CD14-positive monocyte (primary cell): ENCODE data around the gene CNTN4. TPM values are rescaled to one million over a fixed set of nuclear protein-coding genes. Genes with fewer than 3 reads are reported as not detected.

Experiments
- DNase-seq, 3 donors: peaks; one replicate each; pipeline ENCODE4 v3.0.0-alpha.2; 2011 to 2022
- H2AFZ ChIP-seq: 2 replicates; pipeline ENCODE4 v1.6.0; 2012; ENCODE audit warnings: mild to moderate bottlenecking, low read depth, low read length, inconsistent platforms; ENCODE audit not compliant: insufficient read depth, poor library complexity, severe bottlenecking
- H3K27ac ChIP-seq, 2 donors: 1 replicate in 1 of 2; 2 replicates in 1 of 2; pipeline ENCODE4 v1.5.1; 2012 to 2013; ENCODE audit warnings: low read length in 2 of 2, control low read depth in 1 of 2, inconsistent platforms in 1 of 2, low read depth in 1 of 2, mild to moderate bottlenecking in 1 of 2
- H3K27me3 ChIP-seq, 2 donors: one replicate each; pipeline versions ENCODE4 v1.6.0 to v1.6.1; 2011 to 2013; ENCODE audit warnings: low read length in 2 of 2; ENCODE audit not compliant: control insufficient read depth in 2 of 2, insufficient read depth in 2 of 2
- H3K36me3 ChIP-seq, 2 donors: replicated peaks in 1 of 2; 1 replicate in 1 of 2; 2 replicates in 1 of 2; pipeline versions ENCODE4 v1.5.1 to v1.6.1; 2012 to 2013; ENCODE audit warnings: low read length in 2 of 2, control low read depth in 1 of 2, inconsistent platforms in 1 of 2, mild to moderate bottlenecking in 1 of 2; ENCODE audit not compliant: insufficient read depth in 2 of 2, control insufficient read depth in 1 of 2
- H3K4me1 ChIP-seq, 2 donors: 1 replicate in 1 of 2; 2 replicates in 1 of 2; pipeline versions ENCODE4 v1.5.1 to v1.6.1; 2012 to 2013; ENCODE audit warnings: low read length in 2 of 2, control low read depth in 1 of 2, inconsistent platforms in 1 of 2, mild to moderate bottlenecking in 1 of 2, moderate library complexity in 1 of 2; ENCODE audit not compliant: insufficient read depth in 2 of 2, control insufficient read depth in 1 of 2
- H3K4me2 ChIP-seq: replicated peaks from 2 replicates; pipeline ENCODE3; 2012; ENCODE audit warnings: low read length, moderate library complexity, mild to moderate bottlenecking; ENCODE audit not compliant: poor library complexity, severe bottlenecking; ENCODE audit errors: extremely low read depth
- H3K4me3 ChIP-seq, 3 experiments: fragments of 200-600 bp in 1 of 3; sonication (generic) in 1 of 3; replicated peaks in 1 of 3; 1 replicate in 2 of 3; 2 replicates in 1 of 3; pipeline ENCODE4 v1.5.1; 2011 to 2013; ENCODE audit warnings: low read length in 3 of 3, mild to moderate bottlenecking in 3 of 3, control low read depth in 2 of 3, low read depth in 2 of 3, inconsistent platforms in 1 of 3, moderate library complexity in 1 of 3
- H3K79me2 ChIP-seq: 2 replicates; pipeline ENCODE4 v1.6.0; 2012; ENCODE audit warnings: mild to moderate bottlenecking, control low read depth, inconsistent platforms, low read length, moderate library complexity; ENCODE audit not compliant: insufficient read depth
- H3K9ac ChIP-seq: 2 replicates; pipeline ENCODE4 v1.6.0; 2017; ENCODE audit warnings: low read length, mild to moderate bottlenecking; ENCODE audit not compliant: insufficient read depth, poor library complexity, severe bottlenecking
- H3K9me3 ChIP-seq, 2 donors: replicated peaks in 1 of 2; 1 replicate in 1 of 2; 2 replicates in 1 of 2; pipeline versions ENCODE4 v1.5.1 to v1.6.1; 2012 to 2013; ENCODE audit warnings: low read length in 2 of 2, control low read depth in 1 of 2; ENCODE audit not compliant: control insufficient read depth in 1 of 2, insufficient read depth in 1 of 2
- H4K20me1 ChIP-seq: 2 replicates; pipeline ENCODE4 v1.6.0; 2012; ENCODE audit warnings: mild to moderate bottlenecking, low read length, control low read depth, moderate library complexity; ENCODE audit not compliant: insufficient read depth
- H3K27ac Mint-ChIP-seq, 7 donors: one replicate each; pipeline ENCODE4 v1.8.0; 2020; ENCODE audit warnings: mild to moderate bottlenecking in 7 of 7, mixed read lengths in 7 of 7, moderate library complexity in 6 of 7, inconsistent platforms in 2 of 7
- H3K27me3 Mint-ChIP-seq, 3 donors: one replicate each; pipeline ENCODE4 v1.8.0; 2021 to 2022; ENCODE audit warnings: low read depth in 3 of 3, mild to moderate bottlenecking in 3 of 3, mixed read lengths in 3 of 3, moderate library complexity in 3 of 3, inconsistent platforms in 1 of 3
- H3K36me3 Mint-ChIP-seq, 2 donors: one replicate each; pipeline ENCODE4 v1.8.0; 2020; ENCODE audit warnings: mixed read lengths in 2 of 2, inconsistent platforms in 1 of 2, mild to moderate bottlenecking in 1 of 2
- H3K4me1 Mint-ChIP-seq: one replicate; pipeline ENCODE4 v1.8.0; 2020; ENCODE audit warnings: mild to moderate bottlenecking, mixed read lengths
- H3K4me3 Mint-ChIP-seq, 2 donors: one replicate each; pipeline ENCODE4 v1.8.0; 2020; ENCODE audit warnings: mild to moderate bottlenecking in 2 of 2, mixed read lengths in 2 of 2, moderate library complexity in 1 of 2
- H3K9me3 Mint-ChIP-seq, 7 donors: one replicate each; pipeline ENCODE4 v1.8.0; 2020 to 2022; ENCODE audit warnings: mixed read lengths in 7 of 7, mild to moderate bottlenecking in 6 of 7, moderate library complexity in 6 of 7, inconsistent platforms in 2 of 7
- WGBS: methylation state at CpG from one replicate; pipeline ENCODE4 v1.1.5; 2013; ENCODE audit warnings: missing lambda C conversion rate; ENCODE audit not compliant: insufficient coverage; 5-methylcytosine and 5-hydroxymethylcytosine counted together
- intact Hi-C, 2 donors: fragments of 100-400 bp; cut with micrococcal nuclease; formaldehyde crosslinking; loops; one replicate each; pipeline versions ENCODE4 v1.15.0 to v1.15.1; 2023
- polyA plus RNA-seq, 3 donors: library from polyadenylated mRNA; depleted of rRNA in 1 of 3; unstranded in 2 of 3; stranded (reverse) in 1 of 3; fragments of 300-500 nt in 2 of 3; fragments of >200 nt in 1 of 3; fragmentation: Illumina TruSeq in 2 of 3; gene quantifications; 1 replicate in 2 of 3; 2 replicates in 1 of 3; pipeline ENCODE4 v1.2.3, GENCODE V29; 2012 to 2021
- TF ChIP-seq, protein P1 (sequence below): fragments of 200-600 bp; IDR thresholded peaks from one replicate; pipeline ENCODE4 v1.8.0; 2022; ENCODE audit warnings: antibody characterized with exemption, mild to moderate bottlenecking

CNTN4 gene
- polyA plus RNA-seq, 3 donors, result not detected

DNA sequence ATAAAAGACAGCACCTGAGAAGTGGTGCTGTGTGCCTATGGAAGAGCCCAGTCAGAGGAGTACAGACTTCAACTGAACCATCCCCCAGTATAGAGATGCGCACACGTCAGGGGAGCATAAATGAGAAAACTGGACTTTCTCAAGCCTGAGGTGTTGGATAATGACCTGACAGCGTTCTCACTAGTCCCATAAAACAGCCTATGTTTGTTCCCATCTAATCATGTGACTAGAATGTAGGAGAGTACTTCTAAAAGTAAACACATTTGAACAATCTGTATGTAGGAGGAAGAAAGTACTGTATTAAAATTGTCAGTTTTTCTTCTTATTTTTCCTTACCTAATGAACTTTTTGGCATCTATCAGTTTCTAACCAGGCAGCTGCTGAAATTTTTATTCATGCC, 498.9 kb downstream of the CNTN4 start:
- no peak overlapping the region for H3K9ac ChIP-seq
- no peaks in the 10 kb centered on the region for H3K79me2 ChIP-seq
- no peak overlapping the region for H3K4me2 ChIP-seq
- no peak overlapping the region for H3K27ac ChIP-seq
- H3K27me3 Mint-ChIP-seq, result no peaks in the 10 kb centered on the region
- no peaks in the 10 kb centered on the region for H3K27me3 ChIP-seq
- no peak overlapping the region for H3K4me3 ChIP-seq
- intact Hi-C loops, result no loop called here
- no CpG with 5 or more reads among the region's 3 CpGs for WGBS
- no peak overlapping the region for H2AFZ ChIP-seq
- no peaks in the 10 kb centered on the region for H3K36me3 Mint-ChIP-seq
- no peak overlapping the region for H3K27ac Mint-ChIP-seq
- TF ChIP-seq, protein P1, sequence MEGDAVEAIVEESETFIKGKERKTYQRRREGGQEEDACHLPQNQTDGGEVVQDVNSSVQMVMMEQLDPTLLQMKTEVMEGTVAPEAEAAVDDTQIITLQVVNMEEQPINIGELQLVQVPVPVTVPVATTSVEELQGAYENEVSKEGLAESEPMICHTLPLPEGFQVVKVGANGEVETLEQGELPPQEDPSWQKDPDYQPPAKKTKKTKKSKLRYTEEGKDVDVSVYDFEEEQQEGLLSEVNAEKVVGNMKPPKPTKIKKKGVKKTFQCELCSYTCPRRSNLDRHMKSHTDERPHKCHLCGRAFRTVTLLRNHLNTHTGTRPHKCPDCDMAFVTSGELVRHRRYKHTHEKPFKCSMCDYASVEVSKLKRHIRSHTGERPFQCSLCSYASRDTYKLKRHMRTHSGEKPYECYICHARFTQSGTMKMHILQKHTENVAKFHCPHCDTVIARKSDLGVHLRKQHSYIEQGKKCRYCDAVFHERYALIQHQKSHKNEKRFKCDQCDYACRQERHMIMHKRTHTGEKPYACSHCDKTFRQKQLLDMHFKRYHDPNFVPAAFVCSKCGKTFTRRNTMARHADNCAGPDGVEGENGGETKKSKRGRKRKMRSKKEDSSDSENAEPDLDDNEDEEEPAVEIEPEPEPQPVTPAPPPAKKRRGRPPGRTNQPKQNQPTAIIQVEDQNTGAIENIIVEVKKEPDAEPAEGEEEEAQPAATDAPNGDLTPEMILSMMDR, result no peak
- H3K4me1 ChIP-seq, result no peaks in the 10 kb centered on the region
- no peaks in the 10 kb centered on the region for H3K4me1 Mint-ChIP-seq
- H3K9me3 ChIP-seq, result peaks cover under 1 to 4% of the 10 kb centered on the region in 2 donors
- H3K36me3 ChIP-seq, result no peaks in the 10 kb centered on the region
- H3K9me3 Mint-ChIP-seq, result peaks cover 0 to 7% (median under 1%) of the 10 kb centered on the region in 7 donors
- H3K4me3 Mint-ChIP-seq, result no peak overlapping the region
- no peak for DNase-seq
- H4K20me1 ChIP-seq, result no peaks in the 10 kb centered on the region

DNA sequence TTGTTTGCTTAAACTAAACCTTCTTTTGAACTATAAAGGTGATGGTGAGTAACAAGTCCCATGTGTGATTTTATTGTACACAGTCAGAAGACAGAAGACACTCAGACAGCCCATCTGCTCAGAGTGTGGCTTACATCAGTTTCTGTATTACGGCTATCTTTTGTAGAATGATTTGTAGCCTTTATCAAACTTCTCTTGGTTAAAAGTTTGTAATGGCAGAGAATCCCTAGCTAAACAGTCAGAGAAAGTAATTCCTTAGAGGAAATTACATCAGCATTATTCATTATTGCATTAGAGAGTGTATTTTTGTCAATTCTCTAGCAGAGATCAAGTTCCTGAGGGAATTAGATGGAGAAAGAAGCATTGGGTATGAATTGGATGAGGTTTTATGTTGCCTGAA, 500.8 kb downstream of the CNTN4 start:
- Histone ChIP-seq H3K27ac (no peak overlapping the region), H3K27me3 (no peaks in the 10 kb centered on the region), H3K4me2 (no peak overlapping the region), H3K4me3 (no peak overlapping the region), H3K79me2 (no peaks in the 10 kb centered on the region), H4K20me1 (no peaks in the 10 kb centered on the region), H2AFZ (no peak overlapping the region), H3K4me1 (no peaks in the 10 kb centered on the region), H3K9me3 (peaks cover 0 to 4% of the 10 kb centered on the region in 2 donors), H3K36me3 (no peaks in the 10 kb centered on the region), H3K9ac (no peak overlapping the region)
- H3K9me3 Mint-ChIP-seq, result peaks cover 0 to 6% (median 0%) of the 10 kb centered on the region in 7 donors
- TF ChIP-seq, protein P1, result no peak
- no peaks in the 10 kb centered on the region for H3K36me3 Mint-ChIP-seq
- intact Hi-C loops, result no loop called here
- WGBS, result no CpG with 5 or more reads among the region's 1 CpG
- no peak overlapping the region for H3K27ac Mint-ChIP-seq
- no peak overlapping the region for H3K4me3 Mint-ChIP-seq
- no peaks in the 10 kb centered on the region for H3K27me3 Mint-ChIP-seq
- no peaks in the 10 kb centered on the region for H3K4me1 Mint-ChIP-seq
- DNase-seq, result no peak
